Bladder microvascular endothelial cell (primary cell): ENCODE results near the gene GTF2I. TPM values are rescaled to one million over a fixed set of nuclear protein-coding genes. Genes with fewer than 3 reads are reported as not detected.

Experiments used
- total RNA-seq: library from RNA; depleted of rRNA; stranded (reverse); fragments of >200 nt; gene quantifications from 2 replicates; pipeline ENCODE4 v1.2.3, GENCODE V29; 2014

Gene GTF2I
- total RNA-seq: 76.6 and 147 TPM in 2 replicates

DNA sequence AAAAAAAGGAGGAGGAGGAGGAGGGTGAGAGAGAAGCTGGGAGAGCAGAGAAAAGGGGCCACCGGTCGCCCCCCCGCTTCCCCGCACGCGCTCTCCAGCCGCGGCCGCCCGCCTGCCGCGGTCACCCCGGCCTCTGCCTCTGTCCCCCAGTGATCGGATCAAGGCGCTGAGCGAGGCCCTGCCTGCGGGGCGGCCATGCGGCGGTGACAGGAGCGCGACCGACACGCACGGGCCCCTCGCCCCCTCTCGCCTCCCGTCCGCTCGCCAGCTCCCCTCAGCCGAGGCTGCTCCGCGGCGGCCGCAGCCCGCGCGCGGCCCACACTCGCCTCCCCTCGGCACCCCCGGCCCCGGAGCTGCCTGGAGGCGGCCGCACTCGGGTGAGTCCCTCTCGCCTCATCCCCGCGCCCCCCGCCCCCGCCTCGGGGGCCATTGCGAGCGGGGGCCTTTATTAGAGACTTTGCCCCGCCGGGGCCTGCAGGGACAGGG lies at the start of gene GTF2I:
Gene GTF2I, plus strand, starts transcription at position 27 of the 486 bp plus-strand sequence. CDS start 31,411 bp downstream, outside the sequence.

DNA sequence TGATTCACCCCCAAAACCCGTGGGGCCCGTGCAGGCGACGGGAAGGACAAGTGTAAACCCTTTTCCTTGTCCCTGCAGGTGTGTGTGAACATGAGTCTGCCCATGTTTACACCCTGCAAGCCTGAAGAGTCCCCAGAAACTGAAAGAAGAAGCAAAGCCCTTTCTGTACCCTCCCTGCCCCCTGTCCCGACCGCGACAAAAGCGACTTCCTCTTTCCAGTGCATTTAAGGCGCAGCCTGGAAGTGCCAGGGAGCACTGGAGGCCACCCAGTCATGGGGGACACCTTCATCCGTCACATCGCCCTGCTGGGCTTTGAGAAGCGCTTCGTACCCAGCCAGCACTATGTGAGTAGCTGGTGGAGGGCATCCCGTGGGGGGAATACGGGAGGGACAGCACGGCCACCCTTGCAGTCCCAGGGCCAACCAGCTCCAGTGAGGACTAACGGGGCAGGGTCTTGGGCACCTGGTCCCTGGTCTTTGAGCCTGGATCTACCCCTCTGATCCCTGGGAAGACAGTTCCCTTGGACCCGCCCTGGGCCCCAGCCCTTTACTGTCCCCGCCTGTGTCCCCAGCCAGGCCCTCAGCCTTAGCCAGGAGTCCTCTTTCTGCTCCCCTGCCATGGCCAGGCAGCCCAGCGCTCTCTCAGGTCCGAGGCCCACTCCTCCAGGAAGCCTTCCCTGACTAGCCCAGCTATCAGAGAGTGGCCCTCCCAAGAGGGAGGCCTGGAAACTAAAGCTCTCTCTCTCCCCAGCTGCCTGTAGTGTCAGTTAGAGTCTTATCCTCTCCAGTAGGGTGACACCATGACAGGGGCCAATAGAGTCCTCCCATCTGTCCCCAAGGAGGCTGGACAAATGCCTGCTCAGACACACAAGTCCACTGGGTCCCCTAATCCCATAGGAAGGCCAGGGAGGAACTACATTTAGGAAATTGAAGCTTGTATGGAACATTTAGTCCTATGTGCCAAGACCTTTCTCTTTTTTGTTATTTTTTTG lies 116.5 kb downstream of the GTF2I start, which contains the start of gene NCF1:
Gene NCF1, plus strand, starts transcription at position 252 of the 991 bp plus-strand sequence. Its CDS starts 21 bp downstream, at position 273.

Other genes starting within 250 kb of the GTF2I start
- 3.1 and 6.9 TPM in 2 replicates for gene GTF2IRD1, start 203.8 kb upstream of the GTF2I start, total RNA-seq
- not detected in 2 replicates for gene NCF1, start 116.3 kb downstream of the GTF2I start, total RNA-seq
- 1.9 and 4.0 TPM in 2 replicates for gene GTF2IRD2, start 193.9 kb downstream of the GTF2I start, total RNA-seq